ENCODE data around the gene B3GALNT1.

DNA sequence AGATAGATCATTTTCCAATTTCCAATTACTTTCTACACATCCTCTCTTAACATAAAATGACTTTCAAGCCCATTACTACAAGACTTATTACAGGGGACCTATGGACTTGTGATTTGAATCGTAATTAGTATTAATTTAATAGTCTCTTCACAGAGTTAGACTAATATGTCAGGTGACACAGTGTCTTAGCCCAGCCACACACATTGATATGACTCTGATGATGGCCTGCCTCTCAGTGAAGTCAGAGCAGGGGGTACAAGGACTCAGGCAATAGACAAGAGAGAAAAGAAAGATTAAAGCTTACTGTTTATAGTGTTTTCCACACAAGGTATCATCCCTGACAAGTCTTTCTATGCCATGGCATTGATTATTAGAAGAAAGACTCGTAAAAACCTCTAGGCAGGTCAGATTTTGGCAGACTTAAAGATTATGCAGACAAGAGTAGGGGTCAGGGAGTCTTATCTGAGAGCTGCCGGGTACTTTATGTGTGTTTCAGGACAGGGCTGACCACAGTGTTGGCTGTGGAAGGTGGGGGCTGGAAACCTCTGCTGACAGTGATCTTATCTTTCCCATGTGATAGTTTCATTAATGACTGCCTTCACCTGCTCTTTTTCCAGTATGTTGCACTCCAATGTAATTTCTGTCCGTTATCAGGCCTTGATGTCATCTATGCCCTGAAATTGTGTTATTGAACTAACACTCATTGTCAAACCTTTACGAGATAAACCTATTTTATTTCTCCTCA lies 50.1 kb downstream of the B3GALNT1 start:
- TF ChIP-seq, protein P1, sequence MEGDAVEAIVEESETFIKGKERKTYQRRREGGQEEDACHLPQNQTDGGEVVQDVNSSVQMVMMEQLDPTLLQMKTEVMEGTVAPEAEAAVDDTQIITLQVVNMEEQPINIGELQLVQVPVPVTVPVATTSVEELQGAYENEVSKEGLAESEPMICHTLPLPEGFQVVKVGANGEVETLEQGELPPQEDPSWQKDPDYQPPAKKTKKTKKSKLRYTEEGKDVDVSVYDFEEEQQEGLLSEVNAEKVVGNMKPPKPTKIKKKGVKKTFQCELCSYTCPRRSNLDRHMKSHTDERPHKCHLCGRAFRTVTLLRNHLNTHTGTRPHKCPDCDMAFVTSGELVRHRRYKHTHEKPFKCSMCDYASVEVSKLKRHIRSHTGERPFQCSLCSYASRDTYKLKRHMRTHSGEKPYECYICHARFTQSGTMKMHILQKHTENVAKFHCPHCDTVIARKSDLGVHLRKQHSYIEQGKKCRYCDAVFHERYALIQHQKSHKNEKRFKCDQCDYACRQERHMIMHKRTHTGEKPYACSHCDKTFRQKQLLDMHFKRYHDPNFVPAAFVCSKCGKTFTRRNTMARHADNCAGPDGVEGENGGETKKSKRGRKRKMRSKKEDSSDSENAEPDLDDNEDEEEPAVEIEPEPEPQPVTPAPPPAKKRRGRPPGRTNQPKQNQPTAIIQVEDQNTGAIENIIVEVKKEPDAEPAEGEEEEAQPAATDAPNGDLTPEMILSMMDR (IDR thresholded peaks at IDR 0.05; ENCODE audit: low read depth, low read length), result no peak
- no peak for TF ChIP-seq EZH2phosphoT487 (IDR thresholded peaks at IDR 0.05; ENCODE audit: low read depth)
